Psoas muscle (tissue), 8 donors: Measurements from ENCODE around the gene KCNA1. TPM values are rescaled to one million over a fixed set of nuclear protein-coding genes. Genes with fewer than 3 reads are reported as not detected.

ENCODE experiments used
- ATAC-seq, 4 donors: fragments of 200-7000 bp; cut with Tn5 transposase; one replicate each; pipeline ENCODE4 v1.9.1; 2020; ENCODE audit warnings: moderate library complexity in 3 of 4, mild to moderate bottlenecking in 2 of 4
- DNase-seq, 2 donors: peaks; one replicate each; pipeline ENCODE4 v3.0.0-alpha.2; 2020
- H3K27ac ChIP-seq: fragments of 200-600 bp; one replicate; pipeline ENCODE4 v1.8.0; 2022
- H3K27me3 ChIP-seq, 3 donors: fragments of 200-600 bp in 1 of 3; one replicate each; pipeline versions ENCODE4 v1.6.1 to v1.8.0; 2013 to 2022; ENCODE audit warnings: low read length in 2 of 3, mild to moderate bottlenecking in 2 of 3, moderate library complexity in 1 of 3; ENCODE audit not compliant: insufficient read depth in 3 of 3
- H3K36me3 ChIP-seq, 2 donors: fragments of 200-600 bp in 1 of 2; one replicate each; pipeline versions ENCODE4 v1.6.1 to v1.8.0; 2013 to 2022; ENCODE audit warnings: low read depth in 1 of 2, mild to moderate bottlenecking in 1 of 2, moderate library complexity in 1 of 2; ENCODE audit not compliant: insufficient read depth in 1 of 2
- H3K4me1 ChIP-seq: fragments of 200-600 bp; one replicate; pipeline ENCODE4 v1.8.0; 2022
- H3K4me3 ChIP-seq: fragments of 200-600 bp; one replicate; pipeline ENCODE4 v1.8.0; 2022; ENCODE audit warnings: mild to moderate bottlenecking
- H3K9me3 ChIP-seq: fragments of 200-600 bp; one replicate; pipeline ENCODE4 v1.8.0; 2022
- CTCF ChIP-seq: fragments of 200-600 bp; IDR thresholded peaks from one replicate; pipeline ENCODE4 v1.8.0; 2022; ENCODE audit warnings: antibody characterized with exemption
- WGBS, 3 donors: extraction: QIAGEN DNeasy Blood & Tissue Kit; methylation state at CpG; one replicate each; pipeline versions ENCODE4 v1.1.6 to v1.1.7; 2013; 5-methylcytosine and 5-hydroxymethylcytosine counted together
- intact Hi-C, 2 donors: fragments of 100-400 bp; cut with DNase I; formaldehyde crosslinking; loops; one replicate each; pipeline versions ENCODE4 v1.11.0 to v1.14.2; 2022
- polyA plus RNA-seq, 3 donors: library from polyadenylated mRNA; stranded (reverse); fragments of 200-250 nt; gene quantifications; one replicate each; pipeline ENCODE4 v1.2.3, GENCODE V29; 2013
- total RNA-seq, 4 donors: library from RNA; stranded (reverse); fragmentation: NEBNext Ultra II Directional in 2 of 4; extraction: Animal tissue kit (Norgen Biotek cat#: 25700) in 2 of 4; gene quantifications; one replicate each; pipeline versions ENCODE4 v1.2.1 to v1.2.4, GENCODE V29; 2021 to 2023
- donor health status: healthy with polysubstance abuse.
- donor health status: DM: no; HTN: no; CAD: no; lungs with moderate emphysema.
- donor health status: Bipolar disorder and iron deficiency.
- donor health status: healthy.
- donor health status: DM: yes; HTN: yes; CAD: no.
- donor health status: DM: no; HTN: no; CAD: no.
- donor health status: DM: no; HTN: no; CAD: no.
- donor health status: DM: yes; HTN: yes; CAD: no.

Gene KCNA1
- total and polyA plus RNA-seq, 7 donors = 0.01 to 0.18 (median 0.04) TPM; not detected in 3

DNA sequence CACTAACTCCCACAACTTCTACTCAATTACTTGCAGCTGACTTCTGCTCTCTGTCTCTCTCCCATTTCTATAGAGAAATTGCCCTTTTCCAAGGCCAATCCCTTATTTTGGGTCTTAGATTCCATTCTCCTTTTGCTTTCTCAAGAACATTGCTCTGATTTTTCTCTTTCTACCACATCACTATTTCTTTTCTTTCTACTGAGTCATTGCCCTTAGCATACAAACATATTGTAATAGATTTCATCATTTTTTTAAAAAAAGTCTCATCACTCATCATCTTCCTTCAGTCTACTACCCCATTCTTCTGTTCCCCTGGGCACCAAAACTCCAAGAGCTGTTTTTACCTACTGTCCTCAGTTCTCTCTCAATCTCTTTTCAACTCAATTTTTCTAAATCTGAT lies 4.4 kb upstream of the KCNA1 start:
- no peaks in the 10 kb centered on the region for H3K9me3 ChIP-seq
- intact Hi-C loops = no loop called here
- H3K27me3 ChIP-seq = peaks cover 0 to 91% (median 12%) of the 10 kb centered on the region in 3 donors
- no peak for TF ChIP-seq CTCF
- DNase-seq (no peak), ATAC-seq (no peak)
- no peak overlapping the region for H3K27ac ChIP-seq
- no peak overlapping the region for H3K4me3 ChIP-seq
- H3K4me1 ChIP-seq = peaks cover 12% of the 10 kb centered on the region
- no peaks in the 10 kb centered on the region for H3K36me3 ChIP-seq

DNA sequence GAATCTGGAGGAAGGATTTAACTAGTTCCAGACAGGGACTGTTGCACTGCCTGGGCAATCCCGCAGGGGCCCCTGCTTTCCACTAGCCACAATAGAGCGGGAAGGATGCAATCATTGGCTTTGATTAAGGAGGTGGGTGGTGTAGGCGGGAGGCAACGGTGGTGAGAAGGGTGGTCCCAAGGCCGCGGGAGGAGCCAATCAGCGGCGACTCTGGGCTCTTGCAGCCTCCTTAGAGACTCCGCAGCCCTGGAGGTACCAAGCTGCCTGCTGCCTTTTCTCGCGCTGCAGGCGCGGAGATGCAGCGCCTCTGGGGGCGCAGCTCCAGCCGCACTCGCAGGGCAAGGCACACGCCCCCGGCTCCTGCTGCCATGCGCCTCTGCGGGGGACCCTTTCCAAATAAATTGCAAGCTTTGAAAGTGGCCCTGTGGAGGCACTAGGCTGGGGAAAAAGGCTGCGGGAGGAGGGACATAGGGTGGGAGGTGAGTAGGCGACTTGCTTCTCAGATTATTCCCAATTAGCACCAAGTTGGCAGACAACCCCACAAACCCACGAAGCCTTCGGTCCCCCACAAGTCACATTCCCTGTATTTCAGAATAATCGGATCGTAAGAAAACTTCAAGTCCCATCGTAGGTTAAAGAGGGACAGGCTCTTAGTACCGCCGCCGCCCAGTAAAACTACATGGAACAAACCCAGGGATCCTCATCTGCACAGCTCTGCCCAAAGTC lies 858 bp upstream of the KCNA1 start:
- Histone ChIP-seq H3K27ac (no peak overlapping the region), H3K36me3 (no peaks in the 10 kb centered on the region), H3K9me3 (no peaks in the 10 kb centered on the region), H3K4me1 (peaks cover 12% of the 10 kb centered on the region), H3K27me3 (peaks cover 0 to 91% (median 21%) of the 10 kb centered on the region in 3 donors), H3K4me3 (peak overlapping the region; percentile 57)
- ATAC-seq = peak in 1 of 4 donors; percentile 32
- TF ChIP-seq CTCF = no peak
- intact Hi-C loops = no loop called here
- DNase-seq = no peak
- WGBS, 3 donors = 1 to 2% (median 1%) methylated on average over 31 of the region's 31 CpGs

GRCh38 chr12:4909410-4909733 lies 333 bp upstream of the KCNA1 start:
- no peaks in the 10 kb centered on the region for H3K9me3 ChIP-seq
- no peaks in the 10 kb centered on the region for H3K36me3 ChIP-seq
- WGBS, 3 donors = 0 to 2% (median 0%) methylated on average over 18 to 24 of the region's 24 CpGs
- peaks cover 12% of the 10 kb centered on the region for H3K4me1 ChIP-seq
- DNase-seq (no peak), ATAC-seq (peak in 2 of 4 donors; percentile 16 to 24)
- intact Hi-C loops = no loop called here
- no peak for TF ChIP-seq CTCF
- H3K27ac ChIP-seq = no peak overlapping the region
- H3K27me3 ChIP-seq = peaks cover 0 to 87% (median 21%) of the 10 kb centered on the region in 3 donors
- peak overlapping the region; percentile 57 for H3K4me3 ChIP-seq

GRCh38 chr12:4910502-4911315 lies 1.0 kb downstream of the KCNA1 start:
- Histone ChIP-seq H3K27ac (no peak overlapping the region), H3K4me1 (peaks cover 12% of the 10 kb centered on the region), H3K4me3 (peak overlapping the region; percentile 57), H3K27me3 (peaks cover 0 to 74% (median 21%) of the 10 kb centered on the region in 3 donors), H3K36me3 (no peaks in the 10 kb centered on the region), H3K9me3 (no peaks in the 10 kb centered on the region)
- DNase-seq (no peak), ATAC-seq (no peak)
- intact Hi-C loops = no loop called here
- 1% methylated on average over 41 to 49 of the region's 49 CpGs for WGBS, 3 donors
- no peak for TF ChIP-seq CTCF
